Measurements from ENCODE around the gene CRISP2.

DNA sequence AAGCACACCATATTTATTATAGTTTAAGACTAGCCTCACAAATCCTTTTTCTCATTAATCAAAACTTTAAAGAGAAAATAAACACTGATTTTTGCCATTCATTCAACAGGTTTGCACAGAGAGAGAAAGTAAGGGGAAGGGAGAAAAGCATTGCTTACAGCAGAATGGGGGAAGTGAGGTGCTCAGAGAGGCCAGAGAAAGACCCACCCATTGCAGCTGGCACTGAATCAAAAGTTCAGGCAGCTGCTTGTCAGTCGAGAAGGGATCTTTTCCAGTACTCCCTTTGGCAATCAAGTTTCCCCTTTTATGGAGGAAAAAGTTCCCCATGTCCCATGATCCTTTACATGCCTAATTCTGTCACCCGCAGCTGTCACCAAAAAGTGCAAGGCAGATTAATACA is 8.0 kb upstream of the CRISP2 start:
- TF ChIP-seq, protein P1, sequence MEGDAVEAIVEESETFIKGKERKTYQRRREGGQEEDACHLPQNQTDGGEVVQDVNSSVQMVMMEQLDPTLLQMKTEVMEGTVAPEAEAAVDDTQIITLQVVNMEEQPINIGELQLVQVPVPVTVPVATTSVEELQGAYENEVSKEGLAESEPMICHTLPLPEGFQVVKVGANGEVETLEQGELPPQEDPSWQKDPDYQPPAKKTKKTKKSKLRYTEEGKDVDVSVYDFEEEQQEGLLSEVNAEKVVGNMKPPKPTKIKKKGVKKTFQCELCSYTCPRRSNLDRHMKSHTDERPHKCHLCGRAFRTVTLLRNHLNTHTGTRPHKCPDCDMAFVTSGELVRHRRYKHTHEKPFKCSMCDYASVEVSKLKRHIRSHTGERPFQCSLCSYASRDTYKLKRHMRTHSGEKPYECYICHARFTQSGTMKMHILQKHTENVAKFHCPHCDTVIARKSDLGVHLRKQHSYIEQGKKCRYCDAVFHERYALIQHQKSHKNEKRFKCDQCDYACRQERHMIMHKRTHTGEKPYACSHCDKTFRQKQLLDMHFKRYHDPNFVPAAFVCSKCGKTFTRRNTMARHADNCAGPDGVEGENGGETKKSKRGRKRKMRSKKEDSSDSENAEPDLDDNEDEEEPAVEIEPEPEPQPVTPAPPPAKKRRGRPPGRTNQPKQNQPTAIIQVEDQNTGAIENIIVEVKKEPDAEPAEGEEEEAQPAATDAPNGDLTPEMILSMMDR (IDR thresholded peaks at IDR 0.05), result no peak
- TF ChIP-seq POLR2A (IDR thresholded peaks at IDR 0.05), result no peak

Data from Peyer's patch (tissue), 4 donors.